H9 (cell line): Measurements from ENCODE around the gene MAN1A1. TPM values are rescaled to one million over a fixed set of nuclear protein-coding genes. Genes with fewer than 3 reads are reported as not detected.

Experiments
- DNase-seq: peaks from one replicate; pipeline ENCODE4 v3.0.0-alpha.2; 2017
- H2AFZ ChIP-seq: one replicate; pipeline ENCODE4 v1.6.1; 2013; ENCODE audit warnings: mild to moderate bottlenecking, low read length, control low read depth, moderate library complexity
- H2AK5ac ChIP-seq: 2 replicates; pipeline ENCODE4 v1.6.1; 2013; ENCODE audit warnings: low read length, control low read depth, mixed read lengths; ENCODE audit not compliant: insufficient read length
- H2BK120ac ChIP-seq: one replicate; pipeline ENCODE4 v1.6.1; 2013; ENCODE audit warnings: low read depth, mild to moderate bottlenecking, low read length, control low read depth, inconsistent platforms; ENCODE audit not compliant: poor library complexity, severe bottlenecking
- H2BK12ac ChIP-seq: 2 replicates; pipeline ENCODE4 v1.6.1; 2013; ENCODE audit warnings: low read length, control low read depth, mixed read lengths, low read depth; ENCODE audit not compliant: insufficient read length
- H2BK15ac ChIP-seq: 2 replicates; pipeline ENCODE4 v1.6.1; 2013; ENCODE audit warnings: low read depth, low read length, control low read depth
- H2BK20ac ChIP-seq: one replicate; pipeline ENCODE4 v1.6.1; 2013; ENCODE audit warnings: low read depth, mild to moderate bottlenecking, low read length, control low read depth, inconsistent platforms; ENCODE audit not compliant: poor library complexity, severe bottlenecking
- H2BK5ac ChIP-seq: 2 replicates; pipeline ENCODE4 v1.6.1; 2013; ENCODE audit warnings: low read length, control low read depth, mixed read lengths; ENCODE audit not compliant: insufficient read length
- H3K14ac ChIP-seq: 2 replicates; pipeline ENCODE4 v1.6.1; 2013; ENCODE audit warnings: low read length, control low read depth; ENCODE audit not compliant: insufficient read depth
- H3K18ac ChIP-seq: 2 replicates; pipeline ENCODE4 v1.6.1; 2013; ENCODE audit warnings: low read depth, mild to moderate bottlenecking, mixed read lengths, low read length, control low read depth; ENCODE audit not compliant: insufficient read length
- H3K23ac ChIP-seq: 2 replicates; pipeline ENCODE4 v1.6.1; 2013; ENCODE audit warnings: low read length, control low read depth, mixed read lengths, low read depth; ENCODE audit not compliant: insufficient read length
- H3K23me2 ChIP-seq: 2 replicates; pipeline ENCODE4 v1.6.1; 2013; ENCODE audit warnings: low read depth, mild to moderate bottlenecking, mixed read lengths, low read length, control low read depth; ENCODE audit not compliant: insufficient read length, poor library complexity, severe bottlenecking
- H3K27ac ChIP-seq: 2 replicates; pipeline ENCODE4 v1.5.1; 2013; ENCODE audit warnings: low read length, control low read depth, mixed read lengths, low read depth; ENCODE audit not compliant: insufficient read length
- H3K27me3 ChIP-seq: 2 replicates; pipeline ENCODE4 v1.6.1; 2013; ENCODE audit warnings: low read length, control low read depth, inconsistent platforms; ENCODE audit not compliant: insufficient read depth
- H3K4ac ChIP-seq: 2 replicates; pipeline ENCODE4 v1.6.1; 2013; ENCODE audit warnings: low read depth, mild to moderate bottlenecking, control low read depth, inconsistent platforms, low read length, moderate library complexity
- H3K4me1 ChIP-seq: 2 replicates; pipeline ENCODE4 v1.6.1; 2013; ENCODE audit warnings: low read length, control low read depth, inconsistent platforms; ENCODE audit not compliant: insufficient read depth
- H3K4me2 ChIP-seq: 2 replicates; pipeline ENCODE4 v1.6.1; 2013; ENCODE audit warnings: low read length, control low read depth, mixed read lengths; ENCODE audit not compliant: insufficient read length, insufficient read depth
- H3K56ac ChIP-seq: 2 replicates; pipeline ENCODE4 v1.6.1; 2013; ENCODE audit warnings: low read depth, mild to moderate bottlenecking, mixed read lengths, low read length, control low read depth; ENCODE audit not compliant: insufficient read length
- H3K79me1 ChIP-seq: 2 replicates; pipeline ENCODE4 v1.6.1; 2013; ENCODE audit warnings: low read depth, mild to moderate bottlenecking, moderate library complexity, low read length, control low read depth, inconsistent platforms; ENCODE audit not compliant: insufficient read depth, poor library complexity, severe bottlenecking
- H3K79me2 ChIP-seq: 2 replicates; pipeline ENCODE4 v1.6.1; 2013; ENCODE audit warnings: low read length, control low read depth, inconsistent platforms; ENCODE audit not compliant: insufficient read depth
- H3K9ac ChIP-seq: 2 replicates; pipeline ENCODE4 v1.6.1; 2013; ENCODE audit warnings: low read length, control low read depth, mixed read lengths; ENCODE audit not compliant: insufficient read length; ENCODE audit errors: extremely low read depth
- H3K9me3 ChIP-seq: one replicate; pipeline ENCODE4 v1.6.1; 2013; ENCODE audit warnings: low read depth, low read length, inconsistent platforms; ENCODE audit not compliant: control insufficient read depth
- H3T11ph ChIP-seq: one replicate; pipeline ENCODE4 v1.6.1; 2013; ENCODE audit warnings: mild to moderate bottlenecking, low read length, control low read depth, inconsistent platforms
- H4K20me1 ChIP-seq: one replicate; pipeline ENCODE4 v1.6.1; 2013; ENCODE audit not compliant: control insufficient read depth, insufficient read length, insufficient read depth
- H4K5ac ChIP-seq: 2 replicates; pipeline ENCODE4 v1.6.1; 2013; ENCODE audit warnings: low read depth, mild to moderate bottlenecking, mixed read lengths, low read length, control low read depth; ENCODE audit not compliant: insufficient read length
- H4K8ac ChIP-seq: replicated peaks from 2 replicates; pipeline ENCODE4 v1.6.1; 2013; ENCODE audit warnings: low read length, control low read depth, mixed read lengths, low read depth; ENCODE audit not compliant: insufficient read length
- H4K91ac ChIP-seq: 2 replicates; pipeline ENCODE4 v1.6.1; 2013; ENCODE audit warnings: low read depth, mild to moderate bottlenecking, moderate library complexity, mixed read lengths, low read length, control low read depth; ENCODE audit not compliant: insufficient read length
- H3K27ac Mint-ChIP-seq, 3 experiments: 2 replicates in 2 of 3; 3 replicates in 1 of 3; pipeline ENCODE4 v1.8.0; 2020 to 2021; ENCODE audit warnings: mixed read lengths in 3 of 3, mild to moderate bottlenecking in 1 of 3, moderate library complexity in 1 of 3
- H3K27me3 Mint-ChIP-seq: 2 replicates; pipeline ENCODE4 v1.8.0; 2021; ENCODE audit warnings: low read depth, mild to moderate bottlenecking, moderate library complexity, mixed read lengths
- H3K36me3 Mint-ChIP-seq, 3 experiments: 2 replicates in 2 of 3; 3 replicates in 1 of 3; pipeline ENCODE4 v1.8.0; 2020 to 2021; ENCODE audit warnings: low read depth in 3 of 3, mixed read lengths in 3 of 3; ENCODE audit not compliant: insufficient read depth in 1 of 3
- H3K4me1 Mint-ChIP-seq, 2 experiments: 2 replicates each; pipeline ENCODE4 v1.8.0; 2020; ENCODE audit warnings: mixed read lengths in 2 of 2
- H3K4me3 Mint-ChIP-seq, 2 experiments: 2 replicates in 1 of 2; 3 replicates in 1 of 2; pipeline ENCODE4 v1.8.0; 2020 to 2021; ENCODE audit warnings: mild to moderate bottlenecking in 2 of 2, mixed read lengths in 2 of 2, moderate library complexity in 1 of 2
- H3K9me3 Mint-ChIP-seq, 2 experiments: 2 replicates in 1 of 2; 3 replicates in 1 of 2; pipeline ENCODE4 v1.8.0; 2020; ENCODE audit warnings: mild to moderate bottlenecking in 2 of 2, mixed read lengths in 2 of 2, moderate library complexity in 1 of 2
- CTCF ChIP-seq: fragments of 200-600 bp; sonication (generic); conservative IDR thresholded peaks from 3 replicates; pipeline ENCODE4 v1.8.0; 2021; ENCODE audit warnings: antibody characterized with exemption, mild to moderate bottlenecking
- WGBS: extraction: QIAGEN DNeasy Blood & Tissue Kit; methylation state at CpG from one replicate; pipeline ENCODE4 v1.1.7; 2013; ENCODE audit warnings: missing lambda C conversion rate, low lambda C conversion rate, mixed read lengths; ENCODE audit not compliant: insufficient read length; ENCODE audit errors: extremely low coverage; 5-methylcytosine and 5-hydroxymethylcytosine counted together
- total RNA-seq: library from RNA; stranded (reverse); gene quantifications from 2 replicates; pipeline ENCODE4 v1.2.1, GENCODE V29; 2021

Gene MAN1A1
- total RNA-seq, 1 experiment from 2014 or later, result 1.6 TPM

GRCh38 chr6:119261944-119262284 is 87.6 kb downstream of the MAN1A1 start:
- H3K9me3 ChIP-seq, result no peaks in the 10 kb centered on the region
- no peak overlapping the region for H3K9ac ChIP-seq
- H4K91ac ChIP-seq, result no peak overlapping the region
- H3K79me2 ChIP-seq, result no peaks in the 10 kb centered on the region
- H3K18ac ChIP-seq, result no peak overlapping the region
- no peaks in the 10 kb centered on the region for H3K23me2 ChIP-seq
- peaks cover 0 to 2% (median 0%) of the 10 kb centered on the region in 3 experiments; a peak in 1 of 7 replicates for H3K36me3 Mint-ChIP-seq
- no peaks in the 10 kb centered on the region for H4K20me1 ChIP-seq
- no peak for DNase-seq
- no peaks in the 10 kb centered on the region for H3K27me3 Mint-ChIP-seq
- no peaks in the 10 kb centered on the region; the same call in 1 of the 2 replicates for H3K4me1 ChIP-seq
- no peak overlapping the region for H2BK12ac ChIP-seq
- H3K27ac ChIP-seq, result no peak overlapping the region
- peaks cover 4% of the 10 kb centered on the region in 2 experiments; a peak in 3 of 4 replicates for H3K4me1 Mint-ChIP-seq
- no peak overlapping the region for H2AK5ac ChIP-seq
- H4K5ac ChIP-seq, result no peak overlapping the region
- no peak overlapping the region for H3K4ac ChIP-seq
- TF ChIP-seq CTCF, result no peak
- H3K23ac ChIP-seq, result no peak overlapping the region
- H4K8ac ChIP-seq, result no peak overlapping the region
- H2BK120ac ChIP-seq, result no peak overlapping the region
- no peak overlapping the region for H2BK20ac ChIP-seq
- no peak overlapping the region for H3K4me3 Mint-ChIP-seq
- H3K27ac Mint-ChIP-seq, result no peak overlapping the region
- H3K14ac ChIP-seq, result no peak overlapping the region
- no peak overlapping the region for H3T11ph ChIP-seq
- H3K56ac ChIP-seq, result no peak overlapping the region
- no peak overlapping the region for H2AFZ ChIP-seq
- no peaks in the 10 kb centered on the region for H3K79me1 ChIP-seq
- no peak overlapping the region for H2BK5ac ChIP-seq
- H2BK15ac ChIP-seq, result no peak overlapping the region
- no peak overlapping the region for H3K4me2 ChIP-seq
- H3K27me3 ChIP-seq, result no peaks in the 10 kb centered on the region
- no peaks in the 10 kb centered on the region for H3K9me3 Mint-ChIP-seq
- no CpG with 5 or more reads among the region's 3 CpGs for WGBS
